ENCODE results near the gene CSF2RB.

DNA sequence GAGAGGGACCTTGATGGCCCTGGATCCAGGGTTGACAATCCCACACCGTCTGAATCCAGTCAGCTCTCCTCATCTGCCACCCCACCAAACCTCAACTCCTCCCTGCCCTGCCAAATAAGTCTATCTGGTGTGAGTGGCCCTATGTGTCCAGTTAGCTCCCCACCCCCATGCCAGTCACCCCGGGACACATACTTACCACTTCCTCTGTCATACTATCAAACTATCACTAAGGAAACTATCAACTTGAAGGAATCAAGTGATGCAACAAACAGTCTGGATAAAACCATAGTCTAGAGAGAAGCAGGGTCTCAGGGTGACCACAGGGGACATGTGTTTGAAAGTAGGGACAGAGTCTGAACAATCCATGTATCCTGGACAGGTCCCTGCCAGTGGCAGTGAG lies 13.2 kb upstream of the CSF2RB start:
- TF ChIP-seq, protein P1, sequence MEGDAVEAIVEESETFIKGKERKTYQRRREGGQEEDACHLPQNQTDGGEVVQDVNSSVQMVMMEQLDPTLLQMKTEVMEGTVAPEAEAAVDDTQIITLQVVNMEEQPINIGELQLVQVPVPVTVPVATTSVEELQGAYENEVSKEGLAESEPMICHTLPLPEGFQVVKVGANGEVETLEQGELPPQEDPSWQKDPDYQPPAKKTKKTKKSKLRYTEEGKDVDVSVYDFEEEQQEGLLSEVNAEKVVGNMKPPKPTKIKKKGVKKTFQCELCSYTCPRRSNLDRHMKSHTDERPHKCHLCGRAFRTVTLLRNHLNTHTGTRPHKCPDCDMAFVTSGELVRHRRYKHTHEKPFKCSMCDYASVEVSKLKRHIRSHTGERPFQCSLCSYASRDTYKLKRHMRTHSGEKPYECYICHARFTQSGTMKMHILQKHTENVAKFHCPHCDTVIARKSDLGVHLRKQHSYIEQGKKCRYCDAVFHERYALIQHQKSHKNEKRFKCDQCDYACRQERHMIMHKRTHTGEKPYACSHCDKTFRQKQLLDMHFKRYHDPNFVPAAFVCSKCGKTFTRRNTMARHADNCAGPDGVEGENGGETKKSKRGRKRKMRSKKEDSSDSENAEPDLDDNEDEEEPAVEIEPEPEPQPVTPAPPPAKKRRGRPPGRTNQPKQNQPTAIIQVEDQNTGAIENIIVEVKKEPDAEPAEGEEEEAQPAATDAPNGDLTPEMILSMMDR (IDR thresholded peaks at IDR 0.05), result no peak
- TF ChIP-seq POLR2A (IDR thresholded peaks at IDR 0.05), result no peak
